IPS DF 6.9 (cell line): ENCODE results near the gene KCNN3.

Experiments
- DNase-seq: peaks from one replicate; pipeline ENCODE4 v3.0.0-alpha.2; 2013; ENCODE audit warnings: low read depth, low spot score
- H3K27ac ChIP-seq: one replicate; pipeline ENCODE4 v1.5.1; 2013; ENCODE audit warnings: low read length, control low read depth
- H3K27me3 ChIP-seq: 2 replicates; pipeline ENCODE4 v1.6.1; 2013; ENCODE audit warnings: mild to moderate bottlenecking, low read length; ENCODE audit not compliant: control insufficient read depth, insufficient read depth
- H3K36me3 ChIP-seq: 2 replicates; pipeline ENCODE4 v1.6.1; 2013; ENCODE audit warnings: low read length; ENCODE audit not compliant: control insufficient read depth, insufficient read depth
- H3K4me1 ChIP-seq: 2 replicates; pipeline ENCODE4 v1.6.1; 2013; ENCODE audit warnings: low read length; ENCODE audit not compliant: control insufficient read depth, insufficient read depth
- H3K4me3 ChIP-seq: 2 replicates; pipeline ENCODE4 v1.5.1; 2013; ENCODE audit warnings: mild to moderate bottlenecking, low read length
- H3K9me3 ChIP-seq: 2 replicates; pipeline ENCODE4 v1.6.1; 2013; ENCODE audit warnings: low read length, inconsistent platforms; ENCODE audit not compliant: control insufficient read depth, insufficient read depth
- WGBS: extraction: QIAGEN DNeasy Blood & Tissue Kit; methylation state at CpG from one replicate; pipeline ENCODE4 v1.1.7; 2013; ENCODE audit warnings: mixed read lengths, missing lambda C conversion rate; ENCODE audit not compliant: insufficient read length, insufficient coverage; 5-methylcytosine and 5-hydroxymethylcytosine counted together

KCNN3 gene

GRCh38 chr1:154779551-154780189 is 90.4 kb downstream of the KCNN3 start:
- Histone ChIP-seq H3K4me3 (no peak overlapping the region), H3K27me3 (no peaks in the 10 kb centered on the region), H3K4me1 (no peaks in the 10 kb centered on the region), H3K9me3 (no peaks in the 10 kb centered on the region), H3K27ac (no peak overlapping the region), H3K36me3 (no peaks in the 10 kb centered on the region)
- WGBS: no CpG with 5 or more reads among the region's 9 CpGs
- DNase-seq: no peak

GRCh38 chr1:154778944-154779343 is 91.1 kb downstream of the KCNN3 start:
- no peaks in the 10 kb centered on the region for H3K27me3 ChIP-seq
- H3K36me3 ChIP-seq: no peaks in the 10 kb centered on the region
- no peaks in the 10 kb centered on the region for H3K9me3 ChIP-seq
- no peak overlapping the region for H3K4me3 ChIP-seq
- H3K4me1 ChIP-seq: no peaks in the 10 kb centered on the region
- no peak for DNase-seq
- H3K27ac ChIP-seq: no peak overlapping the region
- WGBS: no CpG with 5 or more reads among the region's 3 CpGs

GRCh38 chr1:154778275-154778674 is 91.8 kb downstream of the KCNN3 start:
- H3K4me1 ChIP-seq: no peaks in the 10 kb centered on the region
- no peaks in the 10 kb centered on the region for H3K36me3 ChIP-seq
- H3K4me3 ChIP-seq: no peak overlapping the region
- no peak for DNase-seq
- no CpG with 5 or more reads among the region's 2 CpGs for WGBS
- no peak overlapping the region for H3K27ac ChIP-seq
- H3K27me3 ChIP-seq: no peaks in the 10 kb centered on the region
- no peaks in the 10 kb centered on the region for H3K9me3 ChIP-seq

- no peaks in the 10 kb centered on the region for H3K36me3 ChIP-seq
- no peaks in the 10 kb centered on the region for H3K4me1 ChIP-seq
- H3K4me3 ChIP-seq: no peak overlapping the region
- no peak overlapping the region for H3K27ac ChIP-seq
- WGBS: no CpG with 5 or more reads among the region's 5 CpGs
- H3K9me3 ChIP-seq: no peaks in the 10 kb centered on the region
- no peak for DNase-seq
- no peaks in the 10 kb centered on the region for H3K27me3 ChIP-seq
Observed at GRCh38 chr1:154777781-154778180, 92.3 kb downstream of the KCNN3 start.

DNA sequence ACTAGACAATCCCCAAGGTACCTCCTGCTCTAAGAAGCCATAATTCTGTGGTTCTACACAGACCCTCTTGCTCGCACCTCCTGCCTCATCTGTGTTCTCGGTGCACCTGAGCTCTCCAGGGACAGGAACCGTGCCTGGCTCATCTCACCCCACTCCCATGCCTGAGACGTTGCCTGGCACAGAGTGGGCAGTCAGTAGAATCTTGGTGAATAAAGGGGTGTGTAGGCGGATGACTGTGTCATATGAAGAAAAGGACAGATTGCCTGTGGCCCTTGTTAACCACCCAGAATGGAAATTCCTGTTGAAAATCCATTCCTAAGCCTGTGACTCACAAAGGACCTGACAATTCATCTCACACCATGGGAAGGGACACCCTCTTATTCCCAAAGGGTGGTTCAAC is 92.9 kb downstream of the KCNN3 start:
- DNase-seq: no peak
- no CpG with 5 or more reads among the region's 5 CpGs for WGBS
- Histone ChIP-seq H3K27me3 (no peaks in the 10 kb centered on the region), H3K27ac (no peak overlapping the region), H3K4me3 (no peak overlapping the region), H3K36me3 (no peaks in the 10 kb centered on the region), H3K9me3 (no peaks in the 10 kb centered on the region), H3K4me1 (no peaks in the 10 kb centered on the region; the same call in 1 of the 2 replicates)

DNA sequence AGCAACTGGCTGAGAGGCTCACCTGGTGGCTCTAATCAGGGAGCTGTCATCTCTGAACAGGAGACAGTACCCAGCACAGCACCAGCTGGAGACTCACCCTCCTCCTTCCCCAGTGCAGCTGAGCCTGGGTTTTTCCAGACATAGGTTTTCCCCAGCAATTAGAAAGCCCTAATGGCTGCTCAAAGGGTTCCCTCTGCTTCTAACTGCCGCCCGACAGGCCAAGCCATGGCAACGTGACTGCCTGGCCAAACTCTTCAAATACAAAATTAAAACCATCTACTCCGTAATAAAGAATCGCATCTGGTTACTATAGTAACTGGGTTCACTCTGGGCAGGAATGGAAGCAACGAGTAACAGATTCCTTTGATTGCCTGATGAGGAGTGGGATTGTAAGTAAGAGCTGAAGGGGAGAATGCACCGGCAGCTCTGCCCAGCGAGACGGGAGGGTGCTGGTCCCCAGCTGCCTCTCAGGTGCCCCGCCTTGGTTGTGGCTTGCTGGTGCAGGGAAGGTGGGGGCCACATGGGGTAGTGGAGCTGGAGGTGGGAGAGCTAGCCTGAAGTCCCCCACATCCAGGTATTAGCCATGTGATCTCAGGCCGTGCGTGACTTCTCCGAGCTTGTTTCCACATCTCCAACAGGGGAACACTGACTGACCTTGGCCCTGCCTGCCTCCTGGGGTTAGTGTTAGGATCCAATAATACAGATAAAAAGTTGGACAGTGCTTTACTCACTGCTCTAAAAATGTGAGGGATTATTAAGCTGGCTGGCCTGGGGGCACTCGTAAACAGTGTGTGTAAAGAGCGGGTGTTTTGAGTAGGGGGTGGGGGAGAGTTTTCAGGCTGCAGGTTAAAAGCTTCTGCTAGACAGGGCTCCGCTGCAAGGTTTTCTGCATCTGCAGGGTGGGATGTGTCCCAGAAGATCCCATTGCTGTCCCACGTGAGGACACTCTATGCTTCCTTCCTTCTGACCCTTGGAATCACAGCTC is 94.2 kb downstream of the KCNN3 start:
- Histone ChIP-seq H3K27me3 (no peaks in the 10 kb centered on the region), H3K9me3 (no peaks in the 10 kb centered on the region), H3K27ac (no peak overlapping the region), H3K4me3 (no peak overlapping the region), H3K36me3 (no peaks in the 10 kb centered on the region), H3K4me1 (no peaks in the 10 kb centered on the region; the same call in 1 of the 2 replicates)
- DNase-seq: no peak
- WGBS: no CpG with 5 or more reads among the region's 17 CpGs

GRCh38 chr1:154774175-154774855 is 95.8 kb downstream of the KCNN3 start:
- Histone ChIP-seq H3K36me3 (no peaks in the 10 kb centered on the region), H3K27ac (no peak overlapping the region), H3K9me3 (no peaks in the 10 kb centered on the region), H3K4me1 (no peaks in the 10 kb centered on the region; the same call in 1 of the 2 replicates), H3K27me3 (no peaks in the 10 kb centered on the region), H3K4me3 (no peak overlapping the region)
- no CpG with 5 or more reads among the region's 7 CpGs for WGBS
- DNase-seq: no peak

GRCh38 chr1:154773551-154773950 is 96.5 kb downstream of the KCNN3 start:
- H3K27me3 ChIP-seq: no peaks in the 10 kb centered on the region
- no peak for DNase-seq
- WGBS: no CpG with 5 or more reads among the region's 2 CpGs
- H3K27ac ChIP-seq: no peak overlapping the region
- no peaks in the 10 kb centered on the region; the same call in 1 of the 2 replicates for H3K4me1 ChIP-seq
- H3K4me3 ChIP-seq: no peak overlapping the region
- no peaks in the 10 kb centered on the region for H3K9me3 ChIP-seq
- H3K36me3 ChIP-seq: no peaks in the 10 kb centered on the region

DNA sequence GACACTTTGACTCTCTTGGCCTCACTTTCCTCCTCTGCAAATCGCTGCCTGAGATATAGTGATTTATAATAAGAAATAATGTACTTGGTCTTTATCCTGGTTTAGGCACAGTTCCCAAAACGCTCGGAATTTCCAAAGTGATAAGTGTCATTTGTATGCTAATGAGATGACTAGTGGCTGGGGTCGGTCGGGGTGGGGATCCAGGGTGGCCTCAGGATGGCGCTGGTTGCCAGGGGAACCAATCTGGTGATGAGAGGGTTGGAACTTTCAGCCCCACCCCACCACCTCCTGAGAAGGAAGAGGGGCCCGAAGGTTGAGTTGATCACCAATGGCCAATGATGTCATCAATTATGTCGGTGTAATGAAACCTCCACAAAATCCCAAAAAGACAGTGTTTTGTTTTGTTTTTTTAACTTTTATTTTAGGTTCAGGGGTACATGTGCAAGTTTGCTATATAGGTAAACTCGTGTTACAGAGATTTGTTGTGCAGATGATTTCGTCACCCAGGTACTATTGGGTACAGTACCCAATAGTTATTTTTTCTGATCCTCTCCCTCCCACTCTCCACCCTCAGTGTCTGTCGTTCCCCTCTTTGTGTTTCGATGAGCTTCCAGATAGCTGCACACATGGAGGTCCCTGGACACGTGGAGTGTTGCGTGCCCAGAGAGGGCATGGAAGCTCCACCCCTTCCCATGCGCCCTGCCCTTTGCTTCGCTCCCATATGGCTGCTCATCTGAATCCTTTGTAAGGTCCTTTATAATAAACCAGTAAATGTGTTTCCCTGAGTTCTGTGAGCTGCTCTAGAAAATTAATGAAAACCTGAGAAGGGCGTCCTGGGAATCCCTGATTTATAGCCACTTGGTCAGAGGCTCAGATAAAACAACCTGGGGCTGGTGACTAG is 97.2 kb downstream of the KCNN3 start:
- H3K9me3 ChIP-seq: no peaks in the 10 kb centered on the region
- H3K27me3 ChIP-seq: no peaks in the 10 kb centered on the region
- no peak overlapping the region for H3K4me3 ChIP-seq
- DNase-seq: no peak
- H3K4me1 ChIP-seq: no peaks in the 10 kb centered on the region; the same call in 1 of the 2 replicates
- no CpG with 5 or more reads among the region's 17 CpGs for WGBS
- H3K36me3 ChIP-seq: no peaks in the 10 kb centered on the region
- no peak overlapping the region for H3K27ac ChIP-seq
